Neuronal stem cell (in vitro differentiated cells): ENCODE results near the gene SRSF1. TPM values are rescaled to one million over a fixed set of nuclear protein-coding genes. Genes with fewer than 3 reads are reported as not detected.

Experiments
- small RNA-seq: library from polyadenylated mRNA; stranded (forward); fragments of <200 nt; extraction: miRNeasy Mini kit (QIAGEN cat#:217004); gene quantifications from one replicate; pipeline ENCODE3, GENCODE V24; 2013; ENCODE audit not compliant: insufficient read depth

SRSF1 gene

Small RNA genes lying within 50 kb of the gene (small RNA-seq; reads per million reads assigned to genes)
- gene AC015813.4, result not detected
